Astrocyte of the spinal cord (primary cell): ENCODE measurements around the gene RAD51C.
"Not testable (repeated sequence)": the region's sequence is repeated elsewhere in the genome, so short reads cannot be mapped to it uniquely, and the experiment has no call there.

Experiments
- DNase-seq: peaks from one replicate; pipeline ENCODE4 v3.0.0; 2011; ENCODE audit warnings: low read depth, low spot score
- H3K4me3 ChIP-seq: 2 replicates; pipeline ENCODE4 v1.5.1; 2011; ENCODE audit warnings: low read depth, mild to moderate bottlenecking, low read length, moderate library complexity
- CTCF ChIP-seq: IDR thresholded peaks from 2 replicates; pipeline ENCODE4 v1.5.1; 2012; ENCODE audit warnings: low read depth, mild to moderate bottlenecking, low read length, inconsistent platforms
- in situ Hi-C: cut with HindIII; loops from 2 replicates; pipeline ENCODE4 v1.10.0; 2017; ENCODE audit warnings: low sequenced_read_pairs

Gene RAD51C

DNA sequence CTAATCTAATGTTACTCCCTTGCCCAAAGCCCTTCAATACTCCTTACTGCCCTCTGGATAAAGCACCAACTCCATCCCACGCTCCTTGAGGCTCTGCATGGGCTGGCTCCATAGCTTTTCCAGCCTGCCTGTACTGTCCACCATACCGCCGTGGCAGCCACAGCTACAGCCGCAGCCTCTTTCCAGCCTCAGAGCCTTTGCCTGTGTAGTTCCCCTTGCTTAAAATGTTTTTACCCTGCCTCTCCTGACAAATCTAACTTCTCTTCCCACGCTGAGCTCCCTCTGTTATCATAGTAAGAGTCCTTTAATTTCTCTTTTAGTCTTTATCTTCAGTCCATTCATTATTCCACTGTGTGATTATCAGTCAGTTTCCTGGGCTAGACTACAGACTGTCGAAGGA is 22.5 kb upstream of the RAD51C start:
- DNase-seq: no peak
- no peak overlapping the region for H3K4me3 ChIP-seq
- TF ChIP-seq CTCF: no peak
- in situ Hi-C loops: no loop called here

DNA sequence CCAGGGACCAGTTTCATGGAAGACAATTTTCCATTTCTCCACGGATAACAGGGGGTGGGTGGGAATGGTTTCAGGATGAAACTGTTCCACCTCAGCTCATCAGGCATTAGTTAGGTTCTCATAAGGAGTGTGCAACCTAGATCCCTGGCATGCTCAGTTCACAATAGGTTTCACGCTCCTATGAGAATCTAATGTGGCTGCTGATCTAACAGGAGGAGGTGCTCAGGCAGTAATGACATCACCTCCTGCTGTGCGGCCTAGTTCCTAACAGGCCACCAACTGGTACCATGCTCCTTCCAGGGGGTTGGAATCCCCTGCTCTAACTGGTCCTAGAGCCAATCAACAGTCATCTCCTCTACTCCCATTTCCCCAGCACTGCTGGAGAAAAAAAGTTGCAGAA is 20.4 kb upstream of the RAD51C start:
- no peak for DNase-seq
- H3K4me3 ChIP-seq: no peak overlapping the region
- no peak for TF ChIP-seq CTCF
- in situ Hi-C loops: no loop called here

DNA sequence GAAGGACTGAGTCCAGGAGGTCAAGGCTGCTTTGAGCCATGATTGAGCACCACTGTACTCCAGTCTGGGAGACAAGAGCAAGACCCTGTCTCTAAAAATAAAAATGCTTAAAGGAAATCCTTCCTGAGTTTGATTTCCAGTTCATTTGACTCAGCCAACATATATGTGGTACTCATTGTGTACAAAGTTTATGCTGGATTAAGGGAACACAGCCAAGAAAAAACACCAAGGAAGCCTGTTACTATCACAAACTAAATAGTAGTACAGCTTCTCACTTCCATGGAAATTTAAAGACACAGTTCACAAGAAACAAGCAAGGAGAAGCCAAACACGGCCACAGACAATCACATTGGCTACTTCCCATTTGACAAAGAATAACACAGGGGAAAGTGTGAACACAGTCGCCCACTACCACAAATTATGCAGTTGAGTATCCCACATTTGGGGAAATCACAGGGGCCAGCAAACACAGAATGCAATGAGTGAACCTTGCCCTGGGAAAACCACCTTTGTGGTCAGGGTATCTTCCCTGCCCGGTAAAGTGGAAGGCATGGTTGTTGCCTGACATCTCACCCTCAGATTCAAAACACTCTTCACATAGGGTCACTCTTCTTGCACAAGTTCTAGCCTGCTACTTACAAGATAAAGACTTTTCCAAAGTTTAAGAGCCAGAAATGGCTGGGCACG is 15.1 kb upstream of the RAD51C start:
- in situ Hi-C loops: no loop called here
- no peak overlapping the region for H3K4me3 ChIP-seq
- TF ChIP-seq CTCF: no peak
- DNase-seq: peak; percentile 63

GRCh38 chr17:58678287-58678686 is 14.1 kb upstream of the RAD51C start:
- DNase-seq, in situ Hi-C loops, H3K4me3 ChIP-seq: not testable (repeated sequence)

- no peak overlapping the region for H3K4me3 ChIP-seq
- DNase-seq: peak; percentile 72
- in situ Hi-C loops: no loop called here
- TF ChIP-seq CTCF: no peak
These were observed 13.0 kb upstream of the RAD51C start for GRCh38 chr17:58679263-58680037.

GRCh38 chr17:58680038-58680369 is 12.4 kb upstream of the RAD51C start:
- in situ Hi-C loops: no loop called here
- TF ChIP-seq CTCF: no peak
- no peak overlapping the region for H3K4me3 ChIP-seq
- no peak for DNase-seq

- TF ChIP-seq CTCF: no peak
- no peak for DNase-seq
- in situ Hi-C loops: no loop called here
- no peak overlapping the region for H3K4me3 ChIP-seq
These were observed 8.4 kb upstream of the RAD51C start for GRCh38 chr17:58684003-58684402.

- DNase-seq, H3K4me3 ChIP-seq, in situ Hi-C loops: not testable (repeated sequence)
These were observed 7.9 kb upstream of the RAD51C start for GRCh38 chr17:58684462-58684861.
